ENCODE measurements around the gene KLC3. TPM values are rescaled to one million over a fixed set of nuclear protein-coding genes. Genes with fewer than 3 reads are reported as not detected.
"Not testable (repeated sequence)": the region's sequence is repeated elsewhere in the genome, so short reads cannot be mapped to it uniquely, and the experiment has no call there.

KLC3 gene
- polyA plus RNA-seq, 4 donors: 0.06 TPM; not detected in 3

DNA sequence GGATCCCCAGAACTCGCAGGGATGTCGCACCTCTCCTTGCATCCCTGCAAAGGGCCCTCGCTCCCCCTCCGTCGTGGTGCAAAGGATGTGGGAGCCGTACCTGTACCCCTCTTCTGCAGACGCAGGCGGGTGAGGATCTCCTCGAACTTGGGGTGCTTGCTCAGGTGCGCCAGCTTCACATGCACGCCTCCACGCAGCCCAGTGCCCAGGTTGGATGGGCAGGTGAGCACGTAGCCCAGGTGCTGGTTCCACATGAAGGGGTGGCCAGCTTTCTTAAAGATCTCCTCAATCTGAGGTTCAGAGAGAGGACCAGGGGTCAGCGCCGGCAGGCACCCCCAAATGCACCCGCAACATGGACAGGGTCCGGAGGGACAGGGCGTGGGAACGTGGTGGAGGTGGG lies 33.2 kb upstream of the KLC3 start:
- FAIRE-seq (no peak), DNase-seq (no peak)
- Histone ChIP-seq H3K4me1 (ENCODE audit: control insufficient read depth in 3 of 3, insufficient read depth in 2 of 3, low read depth in 1 of 3, low read length in 2 of 3) (no peaks in the 10 kb centered on the region), H3K9me3 (ENCODE audit: control insufficient read depth in 2 of 2, insufficient read depth in 1 of 2, low read depth in 1 of 2, low read length in 1 of 2) (no peaks in the 10 kb centered on the region), H3K36me3 (ENCODE audit: control insufficient read depth in 3 of 3, insufficient read depth in 2 of 3, low read depth in 1 of 3, low read length in 3 of 3) (peaks cover 0 to 7% (median 0%) of the 10 kb centered on the region in 3 donors), H3K27me3 (ENCODE audit: control insufficient read depth in 3 of 3, insufficient read depth in 3 of 3, low read length in 3 of 3) (no peaks in the 10 kb centered on the region), H3K4me3 (ENCODE audit: low read depth in 1 of 3, low read length in 3 of 3) (no peak overlapping the region), H3K27ac (ENCODE audit: low read depth in 1 of 3, low read length in 2 of 3) (no peak overlapping the region)
- WGBS, 3 donors: 90 to 93% (median 90%) methylated on average over 17 to 19 of the region's 19 CpGs

DNA sequence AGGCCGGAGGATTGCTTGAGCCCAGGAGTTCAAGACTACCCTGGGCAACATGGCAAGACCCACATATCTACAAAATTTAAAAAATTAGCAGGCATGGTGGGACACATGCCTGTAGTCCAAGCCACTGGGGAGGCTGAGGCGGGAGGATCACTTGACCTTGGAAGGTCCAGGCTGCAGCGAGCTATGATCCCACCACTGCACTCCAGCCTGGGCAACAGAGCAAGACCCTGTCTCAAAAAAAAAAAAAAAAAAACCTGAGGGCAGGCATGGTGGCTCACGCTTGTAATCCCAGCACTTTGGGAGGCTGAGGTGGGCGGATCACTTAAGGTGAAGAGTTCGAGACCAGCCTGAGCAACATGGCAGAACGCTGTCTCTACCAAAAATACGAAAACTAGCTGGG lies 31.2 kb upstream of the KLC3 start:
- H3K36me3 ChIP-seq (ENCODE audit: control insufficient read depth in 3 of 3, insufficient read depth in 2 of 3, low read depth in 1 of 3, low read length in 3 of 3); H3K27ac ChIP-seq (ENCODE audit: low read depth in 1 of 3, low read length in 2 of 3); H3K9me3 ChIP-seq (ENCODE audit: control insufficient read depth in 2 of 2, insufficient read depth in 1 of 2, low read depth in 1 of 2, low read length in 1 of 2); H3K4me3 ChIP-seq (ENCODE audit: low read depth in 1 of 3, low read length in 3 of 3); H3K27me3 ChIP-seq (ENCODE audit: control insufficient read depth in 3 of 3, insufficient read depth in 3 of 3, low read length in 3 of 3); FAIRE-seq; H3K4me1 ChIP-seq (ENCODE audit: control insufficient read depth in 3 of 3, insufficient read depth in 2 of 3, low read depth in 1 of 3, low read length in 2 of 3); DNase-seq: not testable (repeated sequence)
- 91 to 95% (median 91%) methylated on average over 8 of the region's 8 CpGs for WGBS, 3 donors

DNA sequence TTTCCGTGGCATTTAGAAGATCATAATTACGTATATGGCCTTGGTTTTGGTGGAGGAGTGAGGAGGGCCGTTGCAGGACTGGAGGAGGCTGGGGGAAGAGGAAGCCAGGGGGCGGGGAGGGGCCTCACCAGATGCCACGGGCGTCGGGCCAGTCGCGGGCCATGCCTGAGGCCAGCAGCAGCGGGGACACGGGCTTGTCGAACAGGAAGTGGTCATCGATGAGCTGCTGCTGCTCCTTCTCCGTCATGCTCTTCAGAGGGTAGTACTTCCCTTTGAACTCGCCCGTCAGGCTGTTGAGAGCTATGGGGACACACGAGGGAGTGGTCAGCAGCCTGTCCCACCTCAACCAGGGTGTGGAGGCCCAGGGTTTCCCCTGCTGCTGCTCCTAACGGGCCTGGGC lies 28.9 kb upstream of the KLC3 start:
- H3K27me3 ChIP-seq (ENCODE audit: control insufficient read depth in 3 of 3, insufficient read depth in 3 of 3, low read length in 3 of 3): peaks cover 0 to 19% (median 3%) of the 10 kb centered on the region in 3 donors
- H3K27ac ChIP-seq (ENCODE audit: low read depth in 1 of 3, low read length in 2 of 3): no peak overlapping the region
- DNase-seq: no peak
- H3K36me3 ChIP-seq (ENCODE audit: control insufficient read depth in 3 of 3, insufficient read depth in 2 of 3, low read depth in 1 of 3, low read length in 3 of 3): no peaks in the 10 kb centered on the region
- H3K4me1 ChIP-seq (ENCODE audit: control insufficient read depth in 3 of 3, insufficient read depth in 2 of 3, low read depth in 1 of 3, low read length in 2 of 3): no peaks in the 10 kb centered on the region
- no peaks in the 10 kb centered on the region for H3K9me3 ChIP-seq (ENCODE audit: control insufficient read depth in 2 of 2, insufficient read depth in 1 of 2, low read depth in 1 of 2, low read length in 1 of 2)
- no peak overlapping the region for H3K4me3 ChIP-seq (ENCODE audit: low read depth in 1 of 3, low read length in 3 of 3)
- no peak for FAIRE-seq
- 40 to 47% (median 41%) methylated on average over 17 to 18 of the region's 18 CpGs for WGBS, 3 donors

DNA sequence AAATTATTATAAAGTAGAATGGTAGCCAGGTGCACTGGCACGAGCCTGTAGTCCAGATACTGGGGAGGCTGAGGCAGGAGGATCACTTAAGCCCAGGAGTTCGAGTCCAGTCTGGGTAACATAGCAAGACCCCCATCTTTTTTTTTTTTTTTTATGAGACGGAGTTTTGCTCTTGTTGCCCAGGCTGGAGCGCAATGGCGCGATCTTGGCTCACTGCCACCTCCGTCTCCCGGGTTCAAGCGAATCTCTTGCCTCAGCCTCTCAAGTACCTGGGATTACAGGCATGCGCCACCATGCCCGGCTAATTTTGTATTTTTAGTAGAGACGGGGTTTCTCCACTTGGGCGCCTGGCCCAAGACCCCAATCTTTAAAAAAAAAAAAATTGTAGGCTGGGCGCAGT lies 28.3 kb upstream of the KLC3 start:
- H3K4me3 ChIP-seq (ENCODE audit: low read depth in 1 of 3, low read length in 3 of 3); H3K27ac ChIP-seq (ENCODE audit: low read depth in 1 of 3, low read length in 2 of 3); H3K9me3 ChIP-seq (ENCODE audit: control insufficient read depth in 2 of 2, insufficient read depth in 1 of 2, low read depth in 1 of 2, low read length in 1 of 2); H3K36me3 ChIP-seq (ENCODE audit: control insufficient read depth in 3 of 3, insufficient read depth in 2 of 3, low read depth in 1 of 3, low read length in 3 of 3); H3K4me1 ChIP-seq (ENCODE audit: control insufficient read depth in 3 of 3, insufficient read depth in 2 of 3, low read depth in 1 of 3, low read length in 2 of 3); FAIRE-seq; DNase-seq: not testable (repeated sequence)
- H3K27me3 ChIP-seq (ENCODE audit: control insufficient read depth in 3 of 3, insufficient read depth in 3 of 3, low read length in 3 of 3): peaks cover 0 to 20% (median 3%) of the 10 kb centered on the region in 3 donors
- 85 to 90% (median 89%) methylated on average over 13 to 14 of the region's 14 CpGs for WGBS, 3 donors

DNA sequence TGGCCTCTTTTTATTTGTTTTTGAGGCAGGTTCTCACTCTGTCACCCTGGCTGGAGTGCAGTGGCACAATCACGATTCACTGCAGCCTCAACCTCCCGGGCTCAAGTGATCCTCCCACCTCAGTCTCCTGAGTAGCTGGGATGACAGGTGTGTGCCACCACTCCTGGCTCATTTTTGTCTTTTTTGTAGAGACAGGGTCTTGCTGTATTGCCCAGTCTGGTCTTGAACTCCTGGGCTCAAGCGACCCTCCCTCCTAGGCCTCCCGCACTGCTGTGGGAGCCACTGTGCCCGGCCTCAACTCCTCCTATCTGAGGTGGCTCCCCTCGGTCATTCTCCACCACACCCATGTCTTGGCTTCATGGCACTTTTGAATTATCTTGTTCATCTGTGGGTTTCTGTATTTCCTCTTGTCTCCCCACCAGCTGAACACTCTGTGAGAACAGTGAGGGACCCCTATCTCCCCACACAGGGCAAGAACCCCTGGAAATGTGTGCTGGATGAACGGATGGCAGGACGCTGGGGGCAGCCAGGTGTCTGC lies 25.8 kb upstream of the KLC3 start:
- H3K4me1 ChIP-seq (ENCODE audit: control insufficient read depth in 3 of 3, insufficient read depth in 2 of 3, low read depth in 1 of 3, low read length in 2 of 3): no peaks in the 10 kb centered on the region
- H3K27ac ChIP-seq (ENCODE audit: low read depth in 1 of 3, low read length in 2 of 3): no peak overlapping the region
- DNase-seq (no peak), FAIRE-seq (no peak)
- H3K9me3 ChIP-seq (ENCODE audit: control insufficient read depth in 2 of 2, insufficient read depth in 1 of 2, low read depth in 1 of 2, low read length in 1 of 2): no peaks in the 10 kb centered on the region
- H3K4me3 ChIP-seq (ENCODE audit: low read depth in 1 of 3, low read length in 3 of 3): no peak overlapping the region
- H3K27me3 ChIP-seq (ENCODE audit: control insufficient read depth in 3 of 3, insufficient read depth in 3 of 3, low read length in 3 of 3): peaks cover 0 to 26% (median 5%) of the 10 kb centered on the region in 3 donors
- WGBS, 3 donors: 62 to 72% (median 69%) methylated on average over 8 of the region's 8 CpGs
- no peaks in the 10 kb centered on the region for H3K36me3 ChIP-seq (ENCODE audit: control insufficient read depth in 3 of 3, insufficient read depth in 2 of 3, low read depth in 1 of 3, low read length in 3 of 3)

DNA sequence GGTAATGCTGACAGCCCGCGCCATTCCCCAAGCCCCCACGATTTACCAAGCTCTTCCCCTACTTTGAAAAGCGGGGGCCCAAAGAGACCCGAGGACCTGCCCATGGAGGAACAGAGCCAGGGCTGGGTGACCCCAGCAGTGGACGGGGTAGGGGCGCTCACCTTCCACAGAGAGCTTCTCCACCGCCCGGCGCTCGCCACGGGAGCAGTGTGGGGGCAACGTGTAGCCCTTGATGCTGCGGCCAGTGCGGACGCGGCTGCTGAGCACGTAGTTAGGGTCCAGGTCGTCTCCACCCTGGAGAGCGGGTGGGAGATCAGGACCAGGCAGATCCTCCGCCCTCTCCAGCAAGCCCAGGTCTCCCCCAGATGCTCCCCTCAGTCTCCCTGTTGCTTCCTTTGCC lies 25.2 kb upstream of the KLC3 start:
- Histone ChIP-seq H3K27ac (ENCODE audit: low read depth in 1 of 3, low read length in 2 of 3) (no peak overlapping the region), H3K4me3 (ENCODE audit: low read depth in 1 of 3, low read length in 3 of 3) (no peak overlapping the region), H3K4me1 (ENCODE audit: control insufficient read depth in 3 of 3, insufficient read depth in 2 of 3, low read depth in 1 of 3, low read length in 2 of 3) (no peaks in the 10 kb centered on the region), H3K9me3 (ENCODE audit: control insufficient read depth in 2 of 2, insufficient read depth in 1 of 2, low read depth in 1 of 2, low read length in 1 of 2) (no peaks in the 10 kb centered on the region), H3K36me3 (ENCODE audit: control insufficient read depth in 3 of 3, insufficient read depth in 2 of 3, low read depth in 1 of 3, low read length in 3 of 3) (no peaks in the 10 kb centered on the region), H3K27me3 (ENCODE audit: control insufficient read depth in 3 of 3, insufficient read depth in 3 of 3, low read length in 3 of 3) (peaks cover 0 to 26% (median 5%) of the 10 kb centered on the region in 3 donors)
- DNase-seq (no peak), FAIRE-seq (no peak)
- WGBS, 3 donors: 62 to 77% (median 66%) methylated on average over 18 to 21 of the region's 21 CpGs

DNA sequence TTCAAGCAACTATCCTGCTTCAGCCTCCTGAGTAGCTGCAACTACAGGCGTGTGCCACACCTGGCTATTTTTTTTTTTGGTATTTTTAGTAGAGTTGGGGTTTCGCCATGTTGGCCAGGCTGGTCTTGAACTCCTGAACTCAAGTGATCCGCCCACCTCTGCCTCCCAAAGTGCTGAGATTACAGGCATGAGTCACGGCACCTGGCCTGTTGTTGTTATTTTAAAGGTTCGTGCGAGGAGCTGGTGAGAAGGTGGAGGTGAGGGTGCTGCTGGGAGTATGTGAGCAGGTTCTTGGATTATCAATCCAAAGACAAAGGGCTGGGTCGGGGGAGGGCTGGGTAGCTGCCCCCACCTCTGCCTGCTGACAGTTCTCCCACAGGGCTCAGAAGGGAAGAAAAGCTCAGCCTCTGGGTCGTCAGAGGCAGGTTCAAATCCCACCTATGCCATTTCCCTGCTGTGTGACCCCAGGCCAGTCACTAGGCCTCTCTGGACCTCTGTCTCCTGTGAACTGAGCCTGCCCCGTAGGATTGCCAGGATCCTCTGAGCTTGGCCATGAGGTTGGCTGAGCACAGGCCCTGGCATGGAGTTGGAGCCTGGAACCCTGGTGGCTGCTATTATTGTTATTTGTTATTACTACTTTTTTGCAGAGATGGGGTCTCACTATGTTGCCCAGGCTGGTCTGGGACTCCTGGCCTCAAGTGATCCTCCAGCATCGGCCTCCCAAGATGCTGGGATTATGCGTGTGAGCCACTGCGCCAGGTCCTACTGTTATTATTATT lies 19.4 kb upstream of the KLC3 start:
- FAIRE-seq (no peak), DNase-seq (no peak)
- Histone ChIP-seq H3K27me3 (ENCODE audit: control insufficient read depth in 3 of 3, insufficient read depth in 3 of 3, low read length in 3 of 3) (peaks cover 7 to 37% (median 20%) of the 10 kb centered on the region in 3 donors), H3K36me3 (ENCODE audit: control insufficient read depth in 3 of 3, insufficient read depth in 2 of 3, low read depth in 1 of 3, low read length in 3 of 3) (no peaks in the 10 kb centered on the region), H3K9me3 (ENCODE audit: control insufficient read depth in 2 of 2, insufficient read depth in 1 of 2, low read depth in 1 of 2, low read length in 1 of 2) (no peaks in the 10 kb centered on the region), H3K27ac (ENCODE audit: low read depth in 1 of 3, low read length in 2 of 3) (no peak overlapping the region), H3K4me3 (ENCODE audit: low read depth in 1 of 3, low read length in 3 of 3) (no peak overlapping the region), H3K4me1 (ENCODE audit: control insufficient read depth in 3 of 3, insufficient read depth in 2 of 3, low read depth in 1 of 3, low read length in 2 of 3) (peaks cover 0 to 8% (median 0%) of the 10 kb centered on the region in 3 donors)
- WGBS, 3 donors: 51 to 74% (median 63%) methylated on average over 12 of the region's 12 CpGs

DNA sequence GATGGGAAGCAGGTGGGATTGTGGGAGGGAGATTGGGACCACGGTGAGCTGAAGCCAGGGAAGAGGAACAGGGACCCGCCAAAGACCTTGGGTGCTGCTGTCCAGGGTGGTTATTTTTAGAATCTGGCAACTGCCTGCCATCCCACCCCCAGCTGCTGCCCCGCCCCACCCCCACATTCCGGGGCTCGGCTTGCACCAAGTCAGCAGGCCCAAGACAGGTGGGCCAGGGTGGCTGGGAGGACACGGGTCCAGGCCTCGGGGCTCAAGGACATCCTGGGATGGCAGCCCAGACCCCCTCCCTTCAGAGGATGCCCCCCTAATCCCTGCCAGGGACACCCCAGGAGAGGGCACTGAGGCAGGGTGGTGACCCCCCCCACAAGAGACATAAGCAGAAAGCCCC lies 18.7 kb upstream of the KLC3 start:
- no peaks in the 10 kb centered on the region for H3K9me3 ChIP-seq (ENCODE audit: control insufficient read depth in 2 of 2, insufficient read depth in 1 of 2, low read depth in 1 of 2, low read length in 1 of 2)
- 28 to 58% (median 35%) methylated on average over 6 to 7 of the region's 7 CpGs for WGBS, 3 donors
- peaks cover 7 to 31% (median 20%) of the 10 kb centered on the region in 3 donors for H3K27me3 ChIP-seq (ENCODE audit: control insufficient read depth in 3 of 3, insufficient read depth in 3 of 3, low read length in 3 of 3)
- H3K36me3 ChIP-seq (ENCODE audit: control insufficient read depth in 3 of 3, insufficient read depth in 2 of 3, low read depth in 1 of 3, low read length in 3 of 3): no peaks in the 10 kb centered on the region
- DNase-seq (no peak), FAIRE-seq (no peak)
- peaks cover 0 to 8% (median 0%) of the 10 kb centered on the region in 3 donors for H3K4me1 ChIP-seq (ENCODE audit: control insufficient read depth in 3 of 3, insufficient read depth in 2 of 3, low read depth in 1 of 3, low read length in 2 of 3)
- H3K27ac ChIP-seq (ENCODE audit: low read depth in 1 of 3, low read length in 2 of 3): no peak overlapping the region
- no peak overlapping the region for H3K4me3 ChIP-seq (ENCODE audit: low read depth in 1 of 3, low read length in 3 of 3)

All from small intestine (tissue), 7 donors.